T-cell (primary cell): ENCODE data around the gene EFHD2. TPM values are rescaled to one million over a fixed set of nuclear protein-coding genes. Genes with fewer than 3 reads are reported as not detected.

Experiments
- ATAC-seq, 4 experiments: fragments of 200-7000 bp in 3 of 4; fragments of 150-1000 bp in 1 of 4; cut with Tn5 transposase; replicated peaks in 1 of 4; 1 replicate in 3 of 4; 2 replicates in 1 of 4; pipeline ENCODE4 v1.10.0; 2021; ENCODE audit warnings: moderate library complexity in 3 of 4, mild to moderate bottlenecking in 2 of 4, moderate number of reproducible peaks in 1 of 4
- CTCF ChIA-PET, 2 donors: fragments of 300-600 bp; sonication (Branson Sonifier 250); formaldehyde crosslinking; loops; one replicate each; lab custom pipeline; 2022; ENCODE audit warnings: antibody characterized with exemption in 2 of 2; lab: Charles Lee
- POLR2A ChIA-PET, 2 donors: fragments of 300-600 bp; sonication (Branson Sonifier 250); formaldehyde crosslinking; loops; one replicate each; lab custom pipeline; 2022; ENCODE audit warnings: antibody characterized with exemption in 2 of 2; lab: Charles Lee
- DNase-seq, 35 experiments: peaks; one replicate each; pipeline versions ENCODE4 v3.0.0 to v3.0.0-alpha.2; 2013 to 2023
- H3K27ac ChIP-seq: one replicate; pipeline ENCODE4 v1.5.1; 2013; ENCODE audit warnings: low read length
- H3K27me3 ChIP-seq, 2 experiments: replicated peaks in 1 of 2; 1 replicate in 1 of 2; 2 replicates in 1 of 2; pipeline versions ENCODE4 v1.6.1 to v1.7.0; 2013; ENCODE audit warnings: low read length in 1 of 2, mixed read lengths in 1 of 2; ENCODE audit not compliant: control insufficient read depth in 2 of 2, insufficient read depth in 2 of 2; ENCODE audit errors: extremely low read depth in 1 of 2
- H3K36me3 ChIP-seq, 2 donors: 1 replicate in 1 of 2; 2 replicates in 1 of 2; pipeline versions ENCODE4 v1.6.1 to v1.7.0; 2013; ENCODE audit warnings: low read length in 1 of 2; ENCODE audit not compliant: control insufficient read depth in 2 of 2, insufficient read depth in 1 of 2; ENCODE audit errors: extremely low read depth in 1 of 2
- H3K4me1 ChIP-seq, 2 experiments: 1 replicate in 1 of 2; 2 replicates in 1 of 2; pipeline versions ENCODE4 v1.6.1 to v1.7.0; 2013; ENCODE audit warnings: low read length in 2 of 2, mixed read lengths in 1 of 2; ENCODE audit not compliant: insufficient read depth in 2 of 2, control insufficient read depth in 1 of 2; ENCODE audit errors: extremely low read depth in 1 of 2
- H3K4me3 ChIP-seq, 2 donors: 1 replicate in 1 of 2; 2 replicates in 1 of 2; pipeline versions ENCODE4 v1.5.1 to v1.7.0; 2013; ENCODE audit warnings: mild to moderate bottlenecking in 2 of 2, low read length in 1 of 2, moderate library complexity in 1 of 2; ENCODE audit not compliant: control insufficient read depth in 1 of 2; ENCODE audit errors: extremely low read depth in 1 of 2
- H3K9me3 ChIP-seq: 2 replicates; pipeline ENCODE4 v1.7.0; 2013
- H3K27ac Mint-ChIP-seq, 2 donors: one replicate each; pipeline ENCODE4 v1.8.0; 2020 to 2021; ENCODE audit warnings: mild to moderate bottlenecking in 2 of 2, mixed read lengths in 2 of 2
- H3K27me3 Mint-ChIP-seq, 2 donors: one replicate each; pipeline ENCODE4 v1.8.0; 2021 to 2022; ENCODE audit warnings: mixed read lengths in 2 of 2
- H3K36me3 Mint-ChIP-seq: one replicate; pipeline ENCODE4 v1.8.0; 2021; ENCODE audit warnings: mixed read lengths
- H3K4me1 Mint-ChIP-seq, 3 donors: one replicate each; pipeline ENCODE4 v1.8.0; 2020 to 2022; ENCODE audit warnings: mixed read lengths in 3 of 3, mild to moderate bottlenecking in 1 of 3
- H3K4me3 Mint-ChIP-seq, 3 donors: one replicate each; pipeline ENCODE4 v1.8.0; 2020 to 2022; ENCODE audit warnings: mild to moderate bottlenecking in 3 of 3, mixed read lengths in 3 of 3, moderate library complexity in 3 of 3
- H3K9me3 Mint-ChIP-seq, 3 donors: one replicate each; pipeline ENCODE4 v1.8.0; 2020 to 2022; ENCODE audit warnings: mixed read lengths in 3 of 3
- WGBS: methylation state at CpG from one replicate; pipeline ENCODE4 v1.1.5; 2013; ENCODE audit warnings: missing lambda C conversion rate; ENCODE audit not compliant: insufficient coverage; 5-methylcytosine and 5-hydroxymethylcytosine counted together
- total RNA-seq, 35 experiments: library from RNA in 6 of 35; stranded (reverse) in 6 of 35; fragments of 120-200 nt in 1 of 35; gene quantifications; one replicate each; pipeline versions ENCODE4 v1.2.1 to v1.2.4 and lab custom pipeline; 2013 to 2026

The EFHD2 gene
- total RNA-seq, 5 donors from 2014 or later (not counting 1 experiment from before 2014, with no cell fraction given): 49.1 to 125 (median 63.6) TPM

- peaks cover 7% of the 10 kb centered on the region for H3K36me3 Mint-ChIP-seq
- H3K4me1 Mint-ChIP-seq: peaks cover 68 to 83% (median 69%) of the 10 kb centered on the region in 3 donors
- no peaks in the 10 kb centered on the region for H3K9me3 Mint-ChIP-seq
- ChIA-PET CTCF (no interaction called here), POLR2A (interaction anchor here in 1 of 2 donors (0.5 kb wide), 1 partner anchor 65 kb away, joined by 3 read pairs; no protein-coding TSS in a partner anchor)
- Histone ChIP-seq H3K4me1 (peaks cover 16 to 85% of the 10 kb centered on the region in 2 experiments), H3K27ac (peak overlapping the region; percentile 6), H3K36me3 (peaks cover 8 to 20% of the 10 kb centered on the region in 2 donors), H3K9me3 (no peaks in the 10 kb centered on the region), H3K4me3 (no peak overlapping the region), H3K27me3 (no peaks in the 10 kb centered on the region)
- WGBS: 84% methylated on average over 8 of the region's 10 CpGs
- peak overlapping the region in 1 of 3 donors; percentile 51 for H3K4me3 Mint-ChIP-seq
- DNase-seq: no peak
- no peaks in the 10 kb centered on the region for H3K27me3 Mint-ChIP-seq
- peak overlapping the region; percentile 66 to 67 for H3K27ac Mint-ChIP-seq
- no peak for ATAC-seq
Observed at GRCh38 chr1:15414445-15414983, 4.8 kb downstream of the EFHD2 start.

GRCh38 chr1:15417059-15417934 is 7.6 kb downstream of the EFHD2 start:
- Histone ChIP-seq H3K27ac (peak overlapping the region; percentile 89), H3K9me3 (no peaks in the 10 kb centered on the region), H3K36me3 (peaks cover 8 to 30% of the 10 kb centered on the region in 2 donors), H3K4me3 (peak overlapping the region in 1 of 2 donors; percentile 12), H3K4me1 (peaks cover 7 to 84% of the 10 kb centered on the region in 2 experiments), H3K27me3 (no peaks in the 10 kb centered on the region)
- peak; percentile 74 to 80 (median 77) for ATAC-seq
- Mint-ChIP-seq H3K4me1 (peaks cover 48 to 81% (median 63%) of the 10 kb centered on the region in 3 donors), H3K27ac (peak overlapping the region; percentile 87 to 90), H3K9me3 (no peaks in the 10 kb centered on the region), H3K4me3 (peak overlapping the region; percentile 51 to 71 (median 52)), H3K27me3 (no peaks in the 10 kb centered on the region), H3K36me3 (peaks cover 18% of the 10 kb centered on the region)
- WGBS: 14% methylated on average over 4 of the region's 18 CpGs
- DNase-seq: peak in 33 of 35 experiments; percentile 32 to 85 (median 56)
- POLR2A ChIA-PET: interaction anchor here in 1 of 2 donors (0.6 to 1.3 kb wide), 4 partner anchors 7 to 14 kb away, joined by 3 to 10 read pairs (median 6); no protein-coding TSS in a partner anchor
- CTCF ChIA-PET: no interaction called here

- Histone ChIP-seq H3K36me3 (peaks cover 3 to 17% of the 10 kb centered on the region in 2 donors), H3K27ac (no peak overlapping the region), H3K4me1 (peaks cover 7 to 74% of the 10 kb centered on the region in 2 experiments), H3K27me3 (no peaks in the 10 kb centered on the region), H3K4me3 (no peak overlapping the region), H3K9me3 (no peaks in the 10 kb centered on the region)
- ATAC-seq (no peak), DNase-seq (peak in 1 of 35 experiments; percentile 5)
- WGBS: 87% methylated on average over 17 of the region's 18 CpGs
- Mint-ChIP-seq H3K9me3 (no peaks in the 10 kb centered on the region), H3K27me3 (no peaks in the 10 kb centered on the region), H3K4me3 (no peak overlapping the region), H3K27ac (no peak overlapping the region), H3K4me1 (peaks cover 38 to 66% (median 54%) of the 10 kb centered on the region in 3 donors), H3K36me3 (peaks cover 18% of the 10 kb centered on the region)
- CTCF ChIA-PET: interaction anchor here in 1 of 2 donors (0.7 kb wide), 1 partner anchor 143 kb away, joined by 7 read pairs; no protein-coding TSS in a partner anchor
- POLR2A ChIA-PET: no interaction called here
Observed at GRCh38 chr1:15418806-15419515, 9.3 kb downstream of the EFHD2 start.

- H3K27me3 Mint-ChIP-seq: no peaks in the 10 kb centered on the region
- WGBS: 92% methylated on average over 7 of the region's 8 CpGs
- Histone ChIP-seq H3K27me3 (no peaks in the 10 kb centered on the region), H3K36me3 (peaks cover 3 to 16% of the 10 kb centered on the region in 2 donors), H3K9me3 (no peaks in the 10 kb centered on the region), H3K4me1 (peaks cover 5 to 64% of the 10 kb centered on the region in 2 experiments), H3K4me3 (no peak overlapping the region), H3K27ac (peak overlapping the region; percentile 4)
- no peak overlapping the region for H3K4me3 Mint-ChIP-seq
- peaks cover 28 to 48% (median 34%) of the 10 kb centered on the region in 3 donors for H3K4me1 Mint-ChIP-seq
- H3K9me3 Mint-ChIP-seq: no peaks in the 10 kb centered on the region
- ChIA-PET CTCF (no interaction called here), POLR2A (interaction anchor here in 1 of 2 donors (0.5 to 0.7 kb wide), 2 partner anchors 20 to 664 kb away, joined by 3 to 7 read pairs; no protein-coding TSS in a partner anchor)
- peaks cover 12% of the 10 kb centered on the region for H3K36me3 Mint-ChIP-seq
- ATAC-seq (no peak), DNase-seq (no peak)
- peak overlapping the region; percentile 61 to 88 for H3K27ac Mint-ChIP-seq
Observed at GRCh38 chr1:15420853-15421465, 11.3 kb downstream of the EFHD2 start.

- H3K9me3 ChIP-seq: no peaks in the 10 kb centered on the region
- peaks cover 20% of the 10 kb centered on the region for H3K36me3 Mint-ChIP-seq
- H3K4me1 ChIP-seq: peaks cover 0 to 44% of the 10 kb centered on the region in 2 experiments
- H3K27ac ChIP-seq: no peak overlapping the region
- H3K4me3 Mint-ChIP-seq: no peak overlapping the region
- CTCF ChIA-PET: no interaction called here
- peaks cover 14 to 37% (median 16%) of the 10 kb centered on the region in 3 donors for H3K4me1 Mint-ChIP-seq
- DNase-seq: no peak
- no peaks in the 10 kb centered on the region for H3K27me3 ChIP-seq
- WGBS: 98% methylated on average over 7 of the region's 8 CpGs
- ATAC-seq: no peak
- no peak overlapping the region for H3K4me3 ChIP-seq
- no peak overlapping the region for H3K27ac Mint-ChIP-seq
- H3K9me3 Mint-ChIP-seq: no peaks in the 10 kb centered on the region
- H3K36me3 ChIP-seq: peaks cover 11 to 33% of the 10 kb centered on the region in 2 donors
- POLR2A ChIA-PET: no interaction called here
- no peaks in the 10 kb centered on the region for H3K27me3 Mint-ChIP-seq
Observed at GRCh38 chr1:15422871-15423270, 13.2 kb downstream of the EFHD2 start.
